Measurements from ENCODE around the gene PHACTR3.

PHACTR3 gene

GRCh38 chr20:59735917-59736316 lies 131.6 kb downstream of the PHACTR3 start:
- Histone ChIP-seq H3K79me2 (ENCODE audit: insufficient read depth, low read length) (no peaks in the 10 kb centered on the region), H2AFZ (ENCODE audit: low read length) (no peak overlapping the region), H3K4me2 (ENCODE audit: low read length) (no peak overlapping the region), H3K4me3 (ENCODE audit: low read depth, low read length, poor library complexity, severe bottlenecking) (no peak overlapping the region), H3K9me2 (ENCODE audit: low read depth, low read length) (no peaks in the 10 kb centered on the region), H3K36me3 (ENCODE audit: insufficient read depth, low read length) (no peaks in the 10 kb centered on the region), H3F3A (ENCODE audit: insufficient read depth, low read length) (no peaks in the 10 kb centered on the region), H3K27me3 (ENCODE audit: insufficient read depth, low read length) (no peaks in the 10 kb centered on the region; the same call in 1 of the 2 replicates), H4K20me1 (ENCODE audit: insufficient read depth, low read length) (no peaks in the 10 kb centered on the region), H3K27ac (ENCODE audit: low read depth, low read length, poor library complexity, severe bottlenecking) (no peak overlapping the region), H3K4me1 (ENCODE audit: insufficient read depth, low read length, severe bottlenecking) (no peaks in the 10 kb centered on the region), H3K9ac (ENCODE audit: low read length) (no peak overlapping the region), H3K9me3 (ENCODE audit: low read length) (no peaks in the 10 kb centered on the region)
- TF ChIP-seq EZH2 (IDR thresholded peaks at IDR 0.05; ENCODE audit: borderline replicate concordance, low read length): no peak
- TF ChIP-seq CTCF (IDR thresholded peaks at IDR 0.05; ENCODE audit: low read length): no peak

DNA sequence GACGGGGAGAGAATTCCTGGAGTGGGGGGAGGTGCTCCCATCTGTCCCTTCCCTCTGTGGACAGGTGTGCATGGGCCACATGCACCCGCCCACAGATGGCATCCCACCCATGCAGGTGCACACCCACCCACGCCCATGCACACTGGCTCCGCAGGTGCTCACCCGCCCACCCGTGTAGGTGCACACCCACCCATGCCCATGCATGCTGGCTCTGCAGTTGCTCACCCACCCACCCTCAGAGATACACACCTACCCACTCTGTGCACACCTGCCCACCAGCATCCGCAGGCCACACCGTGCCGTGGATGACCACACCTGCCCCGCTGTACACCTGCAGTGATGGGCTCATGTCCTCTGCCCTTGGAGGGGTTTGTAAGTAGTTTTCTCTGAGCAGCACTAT lies 132.0 kb downstream of the PHACTR3 start:
- TF ChIP-seq EZH2 (IDR thresholded peaks at IDR 0.05; ENCODE audit: borderline replicate concordance, low read length) (no peak), CTCF (IDR thresholded peaks at IDR 0.05; ENCODE audit: low read length) (no peak)
- H4K20me1 ChIP-seq (ENCODE audit: insufficient read depth, low read length): no peaks in the 10 kb centered on the region
- no peak overlapping the region for H2AFZ ChIP-seq (ENCODE audit: low read length)
- no peaks in the 10 kb centered on the region for H3K79me2 ChIP-seq (ENCODE audit: insufficient read depth, low read length)
- no peaks in the 10 kb centered on the region for H3F3A ChIP-seq (ENCODE audit: insufficient read depth, low read length)
- H3K4me3 ChIP-seq (ENCODE audit: low read depth, low read length, poor library complexity, severe bottlenecking): no peak overlapping the region
- H3K27ac ChIP-seq (ENCODE audit: low read depth, low read length, poor library complexity, severe bottlenecking): no peak overlapping the region
- H3K9me2 ChIP-seq (ENCODE audit: low read depth, low read length): no peaks in the 10 kb centered on the region
- H3K9me3 ChIP-seq (ENCODE audit: low read length): no peaks in the 10 kb centered on the region
- H3K4me1 ChIP-seq (ENCODE audit: insufficient read depth, low read length, severe bottlenecking): no peaks in the 10 kb centered on the region
- no peak overlapping the region for H3K4me2 ChIP-seq (ENCODE audit: low read length)
- H3K36me3 ChIP-seq (ENCODE audit: insufficient read depth, low read length): no peaks in the 10 kb centered on the region
- H3K9ac ChIP-seq (ENCODE audit: low read length): no peak overlapping the region
- H3K27me3 ChIP-seq (ENCODE audit: insufficient read depth, low read length): no peaks in the 10 kb centered on the region; the same call in 1 of the 2 replicates

GRCh38 chr20:59737073-59737666 lies 132.8 kb downstream of the PHACTR3 start:
- H3F3A ChIP-seq (ENCODE audit: insufficient read depth, low read length): no peaks in the 10 kb centered on the region
- no peaks in the 10 kb centered on the region for H3K9me2 ChIP-seq (ENCODE audit: low read depth, low read length)
- H2AFZ ChIP-seq (ENCODE audit: low read length): no peak overlapping the region
- no peak overlapping the region for H3K4me3 ChIP-seq (ENCODE audit: low read depth, low read length, poor library complexity, severe bottlenecking)
- no peak overlapping the region for H3K4me2 ChIP-seq (ENCODE audit: low read length)
- no peaks in the 10 kb centered on the region for H3K36me3 ChIP-seq (ENCODE audit: insufficient read depth, low read length)
- no peaks in the 10 kb centered on the region for H3K79me2 ChIP-seq (ENCODE audit: insufficient read depth, low read length)
- no peak overlapping the region for H3K9ac ChIP-seq (ENCODE audit: low read length)
- no peak for TF ChIP-seq CTCF (IDR thresholded peaks at IDR 0.05; ENCODE audit: low read length)
- TF ChIP-seq EZH2 (IDR thresholded peaks at IDR 0.05; ENCODE audit: borderline replicate concordance, low read length): no peak
- H3K27ac ChIP-seq (ENCODE audit: low read depth, low read length, poor library complexity, severe bottlenecking): no peak overlapping the region
- no peaks in the 10 kb centered on the region for H4K20me1 ChIP-seq (ENCODE audit: insufficient read depth, low read length)
- H3K4me1 ChIP-seq (ENCODE audit: insufficient read depth, low read length, severe bottlenecking): no peaks in the 10 kb centered on the region
- H3K27me3 ChIP-seq (ENCODE audit: insufficient read depth, low read length): no peaks in the 10 kb centered on the region; the same call in 1 of the 2 replicates
- no peaks in the 10 kb centered on the region for H3K9me3 ChIP-seq (ENCODE audit: low read length)

Measured in OCI-LY1 (cell line).